Epithelial cell of esophagus (primary cell): ENCODE measurements around the gene PDK2.
A peak's percentile ranks its signal among the peaks of the same experiment; 100 is the strongest.

ENCODE experiments used
- DNase-seq: peaks from one replicate; pipeline ENCODE4 v3.0.0; 2010; ENCODE audit warnings: low read depth
- H3K4me3 ChIP-seq: 2 replicates; pipeline ENCODE4 v1.5.1; 2011; ENCODE audit warnings: mild to moderate bottlenecking, low read length, control low read depth
- CTCF ChIP-seq: IDR thresholded peaks from 2 replicates; pipeline ENCODE4 v1.5.1; 2011; ENCODE audit warnings: low read depth, mild to moderate bottlenecking, low read length, control low read depth, inconsistent platforms; ENCODE audit not compliant: insufficient read depth; ENCODE audit errors: missing control alignments

Gene PDK2

DNA sequence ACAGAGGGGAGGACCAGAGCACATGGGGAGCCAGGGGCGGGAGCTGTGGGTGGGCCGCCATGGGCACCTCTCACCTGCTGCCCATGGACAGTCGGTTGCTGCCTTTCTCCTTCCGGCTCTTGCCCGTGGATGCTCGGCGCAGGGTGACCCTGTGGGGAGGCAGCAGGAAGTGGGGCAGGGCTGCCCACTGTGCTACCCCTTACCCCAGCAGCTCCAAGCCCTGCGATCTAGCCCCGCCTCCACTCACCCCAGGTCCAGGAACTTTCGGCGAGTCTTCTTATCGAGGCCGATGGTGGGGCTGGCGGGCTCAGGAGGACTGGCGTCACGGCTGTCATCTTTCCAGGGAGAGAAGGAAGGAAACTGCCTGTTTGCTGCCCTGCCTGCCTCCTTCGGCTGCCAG is 20.6 kb downstream of the PDK2 start:
- no peak overlapping the region for H3K4me3 ChIP-seq
- TF ChIP-seq CTCF: no peak
- DNase-seq: no peak

GRCh38 chr17:50117202-50118051 is 22.3 kb downstream of the PDK2 start:
- DNase-seq: peak; percentile 77
- TF ChIP-seq CTCF: peak; percentile 25
- H3K4me3 ChIP-seq: no peak overlapping the region

DNA sequence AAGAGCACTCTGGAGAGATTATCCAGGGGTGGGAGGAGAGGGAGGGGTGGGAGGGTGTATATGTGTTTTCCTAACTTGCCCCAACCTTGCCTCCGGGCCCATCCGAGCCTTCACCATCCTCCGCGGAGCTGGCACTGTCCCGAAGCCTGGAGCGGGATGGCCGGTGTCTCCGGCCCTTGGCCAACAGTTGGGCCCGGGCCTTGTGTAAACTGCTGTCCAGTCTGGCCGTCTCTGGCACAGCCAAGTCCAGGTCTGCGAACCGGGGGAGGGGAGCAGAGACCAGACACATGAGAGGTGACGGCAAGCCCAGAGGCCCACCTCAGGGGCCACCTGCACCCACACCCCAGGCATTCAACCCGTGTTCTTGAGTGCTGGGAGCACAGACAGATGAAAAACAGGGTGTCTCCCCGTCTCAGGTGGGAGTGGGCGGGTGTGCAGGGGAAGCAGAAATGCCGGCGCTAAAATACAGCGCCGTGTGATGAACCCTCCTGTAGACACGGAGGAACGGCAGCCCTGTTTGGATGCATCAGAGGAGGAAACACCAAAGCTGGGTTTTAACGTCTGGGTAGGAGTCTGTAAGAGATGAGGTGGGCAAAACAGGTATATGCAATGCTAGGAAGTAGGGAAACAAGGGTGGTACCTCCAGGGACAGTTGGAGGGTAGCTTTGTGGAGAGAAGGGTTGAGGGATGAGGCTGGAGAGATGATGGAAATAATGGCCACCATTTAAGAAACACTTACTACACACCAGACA is 23.1 kb downstream of the PDK2 start:
- TF ChIP-seq CTCF: no peak
- DNase-seq: no peak
- no peak overlapping the region for H3K4me3 ChIP-seq

GRCh38 chr17:50118828-50119218 is 23.7 kb downstream of the PDK2 start:
- TF ChIP-seq CTCF: no peak
- no peak for DNase-seq
- H3K4me3 ChIP-seq: no peak overlapping the region

GRCh38 chr17:50120475-50121253 is 25.5 kb downstream of the PDK2 start:
- no peak for TF ChIP-seq CTCF
- no peak overlapping the region for H3K4me3 ChIP-seq
- DNase-seq: no peak

GRCh38 chr17:50122945-50123344 is 27.8 kb downstream of the PDK2 start:
- no peak overlapping the region for H3K4me3 ChIP-seq
- TF ChIP-seq CTCF: no peak
- DNase-seq: no peak
